GDM1 (cell line): Measurements from ENCODE around the gene MAPK1IP1L.
"Not testable (repeated sequence)": the region's sequence is repeated elsewhere in the genome, so short reads cannot be mapped to it uniquely, and the experiment has no call there.

Experiments used
- DNase-seq: peaks from one replicate; lab custom pipeline; 2025; lab: John Stamatoyannopoulos, UW

MAPK1IP1L gene

DNA sequence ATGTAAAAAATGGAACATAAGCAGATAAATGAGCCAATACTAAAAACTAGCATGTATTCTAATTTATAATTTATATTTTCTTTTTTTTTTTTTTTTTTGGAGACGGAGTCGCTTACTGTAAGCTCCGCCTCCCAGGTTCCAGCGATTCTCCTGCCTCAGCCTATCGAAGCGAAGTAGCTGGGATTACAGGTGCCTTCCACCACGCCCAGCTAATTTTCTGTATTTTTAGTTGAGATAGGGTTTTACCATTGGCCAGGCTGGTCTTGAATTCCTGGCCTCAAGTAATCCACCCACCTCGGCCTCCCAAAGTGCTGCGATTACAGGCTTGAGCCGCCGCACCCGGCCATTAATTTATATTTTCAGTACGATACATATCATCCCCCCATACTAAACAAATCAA, 2.7 kb downstream of the MAPK1IP1L start:
- DNase-seq, result no peak

DNA sequence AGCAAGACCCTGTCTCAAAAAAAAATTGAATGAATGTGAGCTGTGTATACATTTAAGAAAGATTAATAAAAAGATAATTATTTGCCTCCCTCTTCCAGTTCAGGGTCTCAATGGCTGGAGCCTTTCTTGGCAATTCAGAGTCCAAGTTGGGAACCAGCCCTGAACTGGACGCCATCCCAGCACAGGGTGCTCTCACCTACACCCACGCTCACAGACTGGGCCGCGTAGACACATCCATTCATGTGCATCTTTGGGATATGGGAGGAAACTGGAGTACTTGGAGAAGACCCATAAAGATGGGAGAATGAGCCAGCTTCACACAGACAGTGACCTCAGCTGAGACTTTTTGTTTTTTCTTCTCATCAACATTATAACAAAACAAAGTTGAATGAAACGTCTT, 6.5 kb downstream of the MAPK1IP1L start:
- DNase-seq, result no peak

DNA sequence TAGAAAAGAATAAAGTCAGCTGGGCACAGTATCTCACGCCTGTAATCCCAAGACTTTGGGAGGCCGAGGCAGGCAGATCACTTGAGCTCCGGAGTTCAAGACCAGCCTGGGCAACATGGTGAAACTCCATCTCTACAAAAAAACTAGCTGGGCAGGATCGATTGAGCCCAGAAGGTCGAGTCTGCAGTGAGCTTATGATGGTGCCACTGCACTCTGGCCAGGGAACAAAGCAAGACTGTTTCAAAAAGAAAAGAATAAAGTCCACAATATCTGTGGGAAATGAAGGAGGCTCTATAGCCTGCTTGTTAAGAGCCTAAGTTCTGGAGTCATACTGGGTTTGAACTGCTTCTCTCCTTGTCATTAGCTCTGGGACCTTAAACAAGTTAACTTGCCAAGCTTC, 7.9 kb downstream of the MAPK1IP1L start:
- no peak for DNase-seq

DNA sequence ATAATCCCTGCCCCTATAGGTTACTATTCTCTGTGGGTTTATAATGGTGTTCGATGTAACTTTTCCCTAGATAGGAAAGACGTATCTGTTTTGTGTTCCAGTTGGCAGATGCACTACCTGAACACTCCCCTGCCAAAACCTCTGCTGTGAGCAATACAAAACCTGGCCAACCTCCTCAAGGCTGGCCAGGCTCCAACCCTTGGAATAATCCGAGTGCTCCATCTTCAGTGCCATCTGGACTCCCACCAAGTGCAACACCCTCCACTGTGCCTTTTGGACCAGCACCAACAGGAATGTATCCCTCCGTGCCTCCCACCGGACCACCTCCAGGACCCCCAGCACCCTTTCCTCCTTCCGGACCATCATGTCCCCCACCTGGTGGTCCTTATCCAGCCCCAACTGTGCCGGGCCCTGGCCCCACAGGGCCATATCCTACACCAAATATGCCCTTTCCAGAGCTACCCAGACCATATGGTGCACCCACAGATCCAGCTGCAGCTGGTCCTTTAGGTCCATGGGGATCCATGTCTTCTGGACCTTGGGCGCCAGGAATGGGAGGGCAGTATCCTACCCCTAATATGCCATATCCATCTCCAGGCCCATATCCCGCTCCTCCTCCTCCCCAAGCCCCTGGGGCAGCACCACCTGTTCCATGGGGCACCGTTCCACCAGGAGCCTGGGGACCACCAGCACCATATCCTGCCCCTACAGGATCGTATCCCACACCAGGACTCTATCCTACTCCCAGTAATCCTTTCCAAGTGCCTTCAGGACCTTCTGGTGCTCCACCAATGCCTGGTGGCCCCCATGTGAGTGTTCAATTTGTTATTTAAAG, 11.3 kb downstream of the MAPK1IP1L start:
- no peak for DNase-seq

GRCh38 chr14:55064896-55065295, 13.4 kb downstream of the MAPK1IP1L start:
- not testable (repeated sequence) for DNase-seq

DNA sequence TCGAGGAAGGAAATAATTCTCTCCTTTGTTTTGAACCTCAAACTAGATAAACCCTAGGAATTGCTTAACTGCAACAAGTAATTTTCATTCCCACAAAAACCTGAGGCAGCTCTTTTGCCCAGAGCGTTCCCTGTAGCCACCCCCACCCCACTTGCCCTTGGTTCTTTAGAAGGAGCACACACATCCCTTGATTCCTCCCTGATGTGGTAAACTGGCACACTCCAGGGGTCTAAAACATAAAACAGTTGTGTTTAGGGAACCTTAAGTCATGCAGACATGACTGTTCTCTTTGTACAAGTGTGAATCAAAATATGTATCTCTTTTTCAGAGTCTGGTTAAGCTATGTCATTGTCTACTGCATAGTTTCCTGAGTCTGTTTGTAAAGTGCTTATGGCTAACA, 14.0 kb downstream of the MAPK1IP1L start:
- DNase-seq, result no peak

DNA sequence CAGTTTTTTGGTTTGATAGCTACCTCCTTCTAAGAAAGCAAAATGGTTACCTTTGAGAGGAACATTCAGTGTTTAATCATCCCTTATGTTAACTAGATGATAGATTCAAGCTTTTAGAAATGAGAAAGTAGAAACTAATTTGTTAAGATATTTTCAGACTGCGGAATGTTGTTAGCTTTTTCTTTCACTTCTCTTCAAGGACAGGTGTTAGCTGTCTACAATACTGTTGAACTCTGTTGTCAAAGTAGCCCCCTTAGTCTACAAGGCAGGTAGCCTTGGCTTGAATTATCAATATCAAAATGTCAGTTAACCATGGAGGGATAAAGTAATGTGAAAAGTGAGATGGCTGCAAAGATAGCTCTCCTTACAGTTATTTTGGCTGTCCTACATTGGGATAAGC, 14.8 kb downstream of the MAPK1IP1L start:
- no peak for DNase-seq

- no peak for DNase-seq
Observed at GRCh38 chr14:55070981-55071411, 19.5 kb downstream of the MAPK1IP1L start.

GRCh38 chr14:55071870-55072640, 20.6 kb downstream of the MAPK1IP1L start:
- no peak for DNase-seq

DNA sequence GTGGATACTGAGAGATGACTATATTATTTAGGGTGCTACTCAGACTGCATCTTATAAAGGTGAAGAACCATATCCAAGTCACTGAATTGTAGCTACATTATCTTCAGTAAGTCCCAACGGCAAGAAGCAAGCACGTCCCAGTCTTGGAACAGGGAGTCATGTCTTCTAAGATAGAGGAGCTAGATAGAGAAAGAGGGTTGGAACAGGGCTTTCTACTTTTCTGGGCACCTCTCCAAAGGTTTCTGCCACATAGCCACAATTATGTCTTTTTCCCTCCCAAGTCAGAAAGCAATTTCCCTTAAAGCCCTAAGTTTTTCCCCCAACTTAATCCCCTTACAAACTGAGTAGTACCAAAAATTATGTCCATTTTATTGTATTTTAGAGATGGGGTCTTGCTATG, 22.4 kb downstream of the MAPK1IP1L start:
- DNase-seq, result no peak

GRCh38 chr14:55074662-55075061, 23.2 kb downstream of the MAPK1IP1L start:
- no peak for DNase-seq

DNA sequence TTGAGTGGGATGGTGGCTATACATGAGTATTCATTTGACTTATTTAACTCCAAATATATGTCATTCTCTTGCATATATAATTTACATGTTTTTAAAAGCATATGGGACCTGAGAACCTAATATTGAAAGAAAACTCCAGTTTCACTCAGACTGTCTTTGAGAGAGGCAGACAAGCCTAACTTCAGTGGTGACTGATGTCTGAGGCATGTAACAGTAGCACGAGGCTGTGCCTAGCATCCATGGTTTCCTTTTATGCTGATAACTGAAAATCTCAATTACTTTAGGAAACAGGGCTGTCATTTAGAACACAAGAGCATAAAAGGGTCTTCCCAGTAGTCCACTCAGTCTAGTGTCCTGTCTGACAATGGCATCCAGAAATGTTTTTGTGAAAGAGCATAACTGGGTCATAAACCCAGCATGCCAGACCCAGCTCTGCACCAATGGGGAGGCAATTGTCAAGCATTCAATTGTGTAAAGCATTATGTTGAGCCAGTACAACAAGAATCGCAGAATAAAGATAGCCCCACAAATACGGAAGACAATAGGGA, 24.3 kb downstream of the MAPK1IP1L start:
- DNase-seq, result no peak

- DNase-seq, result no peak
Observed at GRCh38 chr14:55077170-55078151, 26.0 kb downstream of the MAPK1IP1L start.

DNA sequence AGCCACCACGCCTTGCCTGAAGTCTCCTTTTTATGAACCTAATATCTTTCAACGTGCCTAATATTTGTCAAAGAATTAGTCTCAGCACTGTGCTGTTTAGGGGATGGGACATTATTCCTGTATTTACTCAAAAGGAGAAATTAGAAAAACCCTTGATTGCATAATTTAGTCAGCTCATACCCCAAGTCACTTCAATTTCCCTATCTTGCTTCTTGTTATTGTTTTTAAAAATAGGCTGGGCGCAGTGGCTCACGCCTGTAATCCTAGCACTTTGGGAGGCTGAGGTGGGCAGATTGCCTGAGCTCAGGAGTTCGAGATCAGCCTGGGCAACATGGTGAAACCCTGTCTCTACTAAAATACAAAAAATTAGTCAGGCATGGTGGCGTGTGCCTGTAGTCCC, 28.5 kb downstream of the MAPK1IP1L start:
- not testable (repeated sequence) for DNase-seq

DNA sequence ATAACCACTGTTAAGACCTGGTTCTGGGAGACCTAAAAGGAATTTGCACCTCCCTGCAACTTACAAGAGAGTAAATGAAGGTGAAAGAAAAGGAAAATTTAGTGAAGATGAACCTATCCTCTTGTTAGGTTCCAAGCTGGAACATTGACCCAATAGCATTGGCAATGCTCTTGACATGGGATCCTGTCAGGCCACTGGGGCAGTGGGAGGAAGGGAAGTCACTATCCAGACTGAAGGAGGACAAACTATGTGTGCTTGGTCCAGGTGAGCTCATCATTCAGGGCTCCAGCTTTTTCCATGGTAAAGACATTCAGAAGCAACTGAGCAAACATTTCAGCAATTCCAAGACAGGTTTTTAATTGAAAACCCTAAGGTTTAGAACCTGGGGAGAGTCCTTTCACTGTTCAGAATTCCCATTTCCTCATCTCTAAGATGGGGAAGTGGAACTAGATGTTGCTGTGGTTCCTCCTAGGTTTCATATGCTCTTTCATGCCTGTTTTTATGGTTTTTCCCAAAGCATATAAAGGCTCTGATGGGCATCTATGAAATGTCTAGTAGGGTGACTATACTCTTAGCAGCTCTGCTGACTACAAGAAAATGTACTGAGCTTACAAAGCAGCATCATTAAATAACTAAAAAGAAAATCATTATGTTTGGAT, 33.1 kb downstream of the MAPK1IP1L start:
- DNase-seq, result no peak

DNA sequence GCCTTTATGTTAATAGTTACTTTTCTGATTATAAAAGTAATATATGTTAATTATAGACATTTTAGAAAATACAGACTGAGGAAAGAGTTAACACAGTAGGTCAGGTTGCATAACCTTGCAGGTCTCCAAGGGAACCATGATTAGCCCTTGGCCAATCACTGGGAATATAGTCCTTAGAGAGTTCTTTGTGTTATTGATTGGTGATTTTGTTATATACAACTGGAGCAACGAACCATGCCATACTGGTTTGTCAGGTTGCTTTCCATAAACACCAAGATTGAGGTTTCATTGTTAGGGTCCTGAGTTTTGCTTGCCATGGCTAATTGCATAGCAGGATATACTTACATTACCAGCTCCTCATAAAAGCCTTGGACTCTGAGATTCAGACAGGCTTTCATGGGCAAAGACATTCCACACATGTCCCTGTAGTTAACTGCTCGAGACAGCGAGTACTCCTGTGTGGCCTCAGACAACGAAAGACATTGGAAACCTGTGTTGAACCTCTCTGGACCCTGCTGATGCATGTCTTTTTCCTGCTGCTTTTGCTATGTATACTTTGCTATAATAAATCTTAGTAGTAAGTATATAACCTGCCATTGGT, 33.7 kb downstream of the MAPK1IP1L start:
- no peak for DNase-seq

GRCh38 chr14:55086938-55087337, 35.5 kb downstream of the MAPK1IP1L start:
- DNase-seq, result no peak

DNA sequence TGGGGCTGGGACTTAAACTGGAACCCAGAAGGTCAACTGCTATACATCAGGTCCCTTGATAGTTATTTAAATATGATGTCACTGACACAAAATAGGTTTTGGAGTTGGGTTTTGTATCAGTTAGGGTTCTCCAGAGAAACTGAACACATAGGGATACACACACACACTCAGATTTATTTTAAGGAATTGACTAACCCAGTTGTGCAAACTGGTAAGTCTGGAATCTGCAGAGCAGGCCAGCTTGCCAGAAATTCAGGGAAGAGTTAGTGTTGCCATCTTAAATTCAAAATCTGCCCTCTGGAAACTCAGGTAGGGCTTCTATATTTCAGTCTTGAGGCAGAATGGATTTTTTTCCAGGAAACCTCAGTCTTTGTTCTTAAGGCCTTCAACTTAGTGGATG, 36.9 kb downstream of the MAPK1IP1L start:
- no peak for DNase-seq

DNA sequence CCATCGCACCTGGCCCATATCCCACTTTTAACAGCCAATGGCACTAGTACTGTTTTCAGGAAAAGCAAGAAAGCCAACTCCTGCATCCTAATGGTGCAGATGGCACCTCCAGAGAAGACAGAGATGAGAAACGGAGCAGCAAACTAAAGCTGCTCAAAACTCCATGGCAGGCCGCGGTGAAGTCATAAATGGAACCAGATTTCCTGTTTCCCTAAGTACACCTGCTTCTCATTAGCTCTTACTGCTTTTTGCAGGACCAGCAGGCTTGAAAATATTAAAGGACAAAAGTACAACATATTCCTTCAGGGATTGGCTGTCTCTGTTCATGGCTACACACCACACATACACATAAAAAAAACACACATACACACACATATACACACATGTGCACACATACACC, 40.9 kb downstream of the MAPK1IP1L start:
- DNase-seq, result no peak

GRCh38 chr14:55094292-55095157, 43.1 kb downstream of the MAPK1IP1L start:
- no peak for DNase-seq
